Measurements from ENCODE around the gene SLC10A7.

DNA sequence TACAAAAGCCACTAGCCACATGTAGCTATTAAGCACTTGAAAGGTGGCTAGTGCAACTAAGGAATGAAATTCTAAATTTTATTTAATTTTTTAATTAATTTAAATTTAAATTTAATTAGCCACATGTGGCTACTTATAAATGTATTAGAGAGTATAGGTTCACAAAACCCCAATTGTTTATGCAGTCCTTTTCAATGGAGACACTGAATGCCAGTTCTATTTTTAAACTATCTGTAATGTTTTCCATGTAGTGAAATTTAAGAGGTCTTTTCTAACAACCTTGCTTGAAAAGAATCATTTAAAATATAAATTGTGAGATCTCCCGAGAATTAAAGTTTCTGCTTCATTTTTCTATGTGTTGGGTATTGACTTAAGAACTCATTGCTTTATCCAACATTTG, 154.4 kb downstream of the SLC10A7 start:
- TF ChIP-seq, protein P1, sequence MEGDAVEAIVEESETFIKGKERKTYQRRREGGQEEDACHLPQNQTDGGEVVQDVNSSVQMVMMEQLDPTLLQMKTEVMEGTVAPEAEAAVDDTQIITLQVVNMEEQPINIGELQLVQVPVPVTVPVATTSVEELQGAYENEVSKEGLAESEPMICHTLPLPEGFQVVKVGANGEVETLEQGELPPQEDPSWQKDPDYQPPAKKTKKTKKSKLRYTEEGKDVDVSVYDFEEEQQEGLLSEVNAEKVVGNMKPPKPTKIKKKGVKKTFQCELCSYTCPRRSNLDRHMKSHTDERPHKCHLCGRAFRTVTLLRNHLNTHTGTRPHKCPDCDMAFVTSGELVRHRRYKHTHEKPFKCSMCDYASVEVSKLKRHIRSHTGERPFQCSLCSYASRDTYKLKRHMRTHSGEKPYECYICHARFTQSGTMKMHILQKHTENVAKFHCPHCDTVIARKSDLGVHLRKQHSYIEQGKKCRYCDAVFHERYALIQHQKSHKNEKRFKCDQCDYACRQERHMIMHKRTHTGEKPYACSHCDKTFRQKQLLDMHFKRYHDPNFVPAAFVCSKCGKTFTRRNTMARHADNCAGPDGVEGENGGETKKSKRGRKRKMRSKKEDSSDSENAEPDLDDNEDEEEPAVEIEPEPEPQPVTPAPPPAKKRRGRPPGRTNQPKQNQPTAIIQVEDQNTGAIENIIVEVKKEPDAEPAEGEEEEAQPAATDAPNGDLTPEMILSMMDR (optimal IDR thresholded peaks at IDR 0.05 in 1 of 3, IDR thresholded peaks at IDR 0.05 in 1 of 3, conservative IDR thresholded peaks at IDR 0.05 in 1 of 3; ENCODE audit: extremely low read depth in 1 of 3, insufficient read depth in 2 of 3, low read length in 3 of 3) = no peak
- no peak for TF ChIP-seq EZH2 (IDR thresholded peaks at IDR 0.05; ENCODE audit: low read length)

Data from keratinocyte (primary cell).